Breast epithelium (tissue), 4 donors: ENCODE data around the gene TOR4A. TPM values are rescaled to one million over a fixed set of nuclear protein-coding genes. Genes with fewer than 3 reads are reported as not detected.

ENCODE experiments used
- DNase-seq, 2 donors: peaks; one replicate each; pipeline ENCODE4 v3.0.0-alpha.2; 2019; ENCODE audit warnings: low spot score in 2 of 2
- H3K27ac ChIP-seq, 2 donors: fragments of 200-600 bp; sonication (generic) in 1 of 2; one replicate each; pipeline ENCODE4 v1.5.1; 2016 to 2019; ENCODE audit warnings: mild to moderate bottlenecking in 1 of 2
- H3K27me3 ChIP-seq, 2 donors: fragments of 200-600 bp; sonication (generic) in 1 of 2; one replicate each; pipeline versions ENCODE4 v1.5.1 to v1.6.0; 2017 to 2019; ENCODE audit warnings: control low read depth in 1 of 2, mild to moderate bottlenecking in 1 of 2
- H3K36me3 ChIP-seq: fragments of 200-600 bp; one replicate; pipeline ENCODE4 v1.5.1; 2019
- H3K4me1 ChIP-seq, 2 donors: fragments of 200-600 bp; sonication (generic); one replicate each; pipeline ENCODE4 v1.5.1; 2016 to 2019; ENCODE audit warnings: control low read depth in 1 of 2
- H3K4me3 ChIP-seq, 3 donors: fragments of 200-600 bp; sonication (generic); 1 replicate in 2 of 3; 2 replicates in 1 of 3; pipeline ENCODE4 v1.5.1; 2016 to 2019; ENCODE audit warnings: mild to moderate bottlenecking in 3 of 3, moderate library complexity in 2 of 3
- H3K9me3 ChIP-seq, 2 donors: fragments of 200-600 bp; sonication (generic) in 1 of 2; one replicate each; pipeline ENCODE4 v1.5.1; 2016 to 2019; ENCODE audit warnings: control low read depth in 1 of 2
- CTCF ChIP-seq, 3 donors: fragments of 450-650 bp; IDR thresholded peaks; one replicate each; pipeline ENCODE4 v1.5.1; 2016 to 2017; ENCODE audit warnings: antibody characterized with exemption in 3 of 3, mild to moderate bottlenecking in 3 of 3, moderate library complexity in 3 of 3
- POLR2A ChIP-seq: fragments of 450-650 bp; IDR thresholded peaks from one replicate; pipeline ENCODE4 v1.6.1; 2016; ENCODE audit warnings: antibody characterized with exemption, mild to moderate bottlenecking, moderate library complexity
- POLR2AphosphoS5 ChIP-seq, 3 donors: sonication (generic); formaldehyde crosslinking; IDR thresholded peaks; one replicate each; pipeline ENCODE4 v1.6.1; 2017; ENCODE audit warnings: antibody characterized with exemption in 3 of 3
- intact Hi-C: fragments of 100-400 bp; cut with DNase I; formaldehyde crosslinking; loops from one replicate; pipeline ENCODE4 v1.15.1; 2023; ENCODE audit warnings: low total_unique reads
- total RNA-seq, 3 donors: library from RNA; depleted of rRNA; stranded (reverse); fragments of >200 nt; gene quantifications; one replicate each; pipeline ENCODE4 v1.1.0, GENCODE V29; 2016

Gene TOR4A
- total RNA-seq, 3 donors from 2014 or later, result 2.9 to 5.4 (median 3.7) TPM

DNA sequence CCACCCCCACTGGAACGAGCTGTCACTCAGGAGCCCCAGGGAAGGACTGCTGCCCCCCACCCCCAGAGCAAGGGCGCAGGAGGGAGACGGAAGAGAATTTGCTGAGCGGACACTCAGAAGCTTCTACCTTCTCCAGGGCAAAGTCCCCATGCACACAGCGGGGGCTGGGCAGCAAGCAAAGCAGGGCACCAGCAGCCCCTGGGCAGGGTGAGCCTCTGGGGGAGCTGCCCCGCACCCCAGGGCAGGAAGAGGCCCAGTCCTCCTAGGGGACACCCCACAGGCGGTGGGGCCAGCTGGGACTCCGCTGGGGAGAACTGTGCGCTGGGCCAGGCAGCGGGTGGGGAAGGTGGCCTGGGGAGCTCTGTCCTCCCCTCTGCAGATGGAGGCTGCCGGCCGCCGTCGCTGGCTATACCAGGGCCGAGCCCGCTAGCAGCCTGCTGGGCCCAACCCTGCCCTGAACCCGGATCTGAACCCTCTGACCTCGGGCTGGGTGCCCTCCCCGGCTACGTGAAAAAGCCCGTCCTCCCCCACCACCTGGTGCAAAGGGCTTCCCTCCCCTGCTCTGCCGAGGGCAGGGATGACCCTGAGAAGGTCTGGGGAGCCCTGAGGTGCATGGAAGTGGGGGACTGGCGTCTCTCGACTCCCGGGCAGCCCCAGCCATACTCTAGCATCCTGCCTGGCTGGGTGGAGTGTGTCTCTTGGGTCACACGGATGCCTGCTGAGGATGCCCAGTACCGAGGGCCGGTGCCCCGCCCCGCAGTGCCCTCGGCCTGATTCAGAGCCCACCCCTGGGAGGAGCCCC is 47.4 kb upstream of the TOR4A start:
- no peak overlapping the region for H3K27ac ChIP-seq
- TF ChIP-seq POLR2AphosphoS5 (IDR thresholded peaks at IDR 0.05) (no peak), CTCF (IDR thresholded peaks at IDR 0.05) (no peak), POLR2A (no peak)
- H3K27me3 ChIP-seq, result peaks cover 24 to 71% of the 10 kb centered on the region in 2 donors
- no peaks in the 10 kb centered on the region for H3K9me3 ChIP-seq
- peaks cover 0 to 7% of the 10 kb centered on the region in 2 donors for H3K4me1 ChIP-seq
- H3K4me3 ChIP-seq, result no peak overlapping the region
- DNase-seq, result no peak
- no peaks in the 10 kb centered on the region for H3K36me3 ChIP-seq
- intact Hi-C loops, result loop anchor here (5.0 to 10.0 kb wide), 2 partner anchors 98 to 115 kb away; partner anchors contain the start of gene DPP7

DNA sequence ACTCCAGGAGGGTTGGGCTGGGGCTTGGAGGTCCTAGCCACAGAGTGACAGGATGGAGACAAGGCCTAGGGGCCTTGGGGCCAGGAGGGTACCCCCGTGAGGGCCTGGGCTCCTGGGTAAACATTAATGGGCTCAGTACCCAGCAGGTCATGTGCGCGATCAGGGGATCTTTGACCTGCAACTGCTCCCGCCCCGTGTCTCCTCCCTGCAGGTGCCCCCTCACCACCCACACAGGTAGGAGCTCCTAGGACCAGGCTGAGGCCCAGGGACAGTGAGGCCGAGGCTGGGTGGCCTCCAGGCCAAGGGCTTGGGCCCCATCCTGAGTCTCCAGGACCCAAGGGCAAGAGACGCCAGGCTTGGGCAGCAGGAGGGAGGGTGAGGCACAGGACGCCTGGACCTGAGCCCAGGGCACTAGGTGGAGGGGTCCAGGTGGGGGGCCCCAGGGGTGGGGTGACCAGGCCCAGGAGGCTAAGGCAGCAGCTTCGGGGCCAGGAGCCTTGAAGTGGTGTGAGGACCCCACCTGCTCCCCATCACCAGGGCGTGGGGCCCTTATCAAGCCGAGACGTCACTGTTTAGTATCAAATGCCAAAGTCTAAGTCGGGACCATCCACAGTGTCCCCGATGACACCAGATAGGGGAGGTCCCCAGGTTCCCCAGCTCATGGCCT is 46.7 kb upstream of the TOR4A start, which contains the start of gene SLC34A3:
SLC34A3 (plus strand) TSS at position 197 of the 667 bp plus-strand sequence. CDS start 802 bp downstream, outside the sequence.
- TF ChIP-seq CTCF (IDR thresholded peaks at IDR 0.05) (no peak), POLR2A (no peak), POLR2AphosphoS5 (IDR thresholded peaks at IDR 0.05) (no peak)
- no peaks in the 10 kb centered on the region for H3K9me3 ChIP-seq
- H3K36me3 ChIP-seq, result no peaks in the 10 kb centered on the region
- H3K4me3 ChIP-seq, result no peak within 1 kb of the TSS
- H3K4me1 ChIP-seq, result peaks cover 0 to 7% of the 10 kb centered on the region in 2 donors
- no peak for DNase-seq
- intact Hi-C loops, result loop anchor here (10.0 kb wide), 1 partner anchor 116 kb away; the partner anchor contains the start of gene DPP7
- H3K27ac ChIP-seq, result no peak within 1 kb of the TSS
- peaks cover 27 to 79% of the 10 kb centered on the region in 2 donors for H3K27me3 ChIP-seq

- H3K36me3 ChIP-seq, result no peaks in the 10 kb centered on the region
- no peak overlapping the region for H3K27ac ChIP-seq
- peaks cover 27 to 80% of the 10 kb centered on the region in 2 donors for H3K27me3 ChIP-seq
- intact Hi-C loops, result loop anchor here (10.0 kb wide), 1 partner anchor 117 kb away; the partner anchor contains the start of gene DPP7
- TF ChIP-seq POLR2AphosphoS5 (IDR thresholded peaks at IDR 0.05), result no peak
- H3K9me3 ChIP-seq, result no peaks in the 10 kb centered on the region
- no peak overlapping the region for H3K4me3 ChIP-seq
- H3K4me1 ChIP-seq, result peaks cover 0 to 10% of the 10 kb centered on the region in 2 donors
- DNase-seq, result no peak
Observed at GRCh38 chr9:137231372-137232039, 46.0 kb upstream of the TOR4A start.

DNA sequence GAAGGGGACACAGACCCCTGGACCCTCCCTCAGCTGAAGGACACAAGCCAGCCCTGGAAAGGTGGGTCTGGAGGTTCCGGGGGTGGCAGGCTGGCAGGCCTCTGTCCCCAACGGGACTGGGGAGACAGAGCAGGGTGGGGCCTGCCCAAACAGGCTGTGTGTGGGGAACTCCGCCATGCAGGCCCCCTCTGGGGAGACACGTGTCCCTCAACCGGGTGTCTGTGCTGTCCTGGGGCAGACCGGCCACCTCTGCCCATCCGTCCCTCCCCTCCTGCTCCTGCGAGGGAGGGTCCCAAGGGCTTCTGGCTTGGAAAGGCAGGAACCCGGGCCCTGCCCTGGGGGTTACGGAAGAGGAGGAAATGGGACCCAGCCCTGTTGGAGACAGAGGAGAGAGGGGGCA is 45.4 kb upstream of the TOR4A start:
- peaks cover 27 to 80% of the 10 kb centered on the region in 2 donors for H3K27me3 ChIP-seq
- no peaks in the 10 kb centered on the region for H3K36me3 ChIP-seq
- peaks cover 0 to 13% of the 10 kb centered on the region in 2 donors for H3K4me1 ChIP-seq
- no peaks in the 10 kb centered on the region for H3K9me3 ChIP-seq
- TF ChIP-seq POLR2A (no peak), CTCF (IDR thresholded peaks at IDR 0.05) (no peak), POLR2AphosphoS5 (IDR thresholded peaks at IDR 0.05) (no peak)
- no peak overlapping the region for H3K27ac ChIP-seq
- no peak for DNase-seq
- no peak overlapping the region for H3K4me3 ChIP-seq
- intact Hi-C loops, result loop anchor here (10.0 kb wide), 1 partner anchor 117 kb away; the partner anchor contains the start of gene DPP7

- H3K4me3 ChIP-seq, result no peak overlapping the region
- no peaks in the 10 kb centered on the region for H3K36me3 ChIP-seq
- H3K4me1 ChIP-seq, result peaks cover 0 to 14% of the 10 kb centered on the region in 2 donors
- no peak for DNase-seq
- no peak for TF ChIP-seq CTCF (IDR thresholded peaks at IDR 0.05)
- no peak for TF ChIP-seq POLR2A
- no peak for TF ChIP-seq POLR2AphosphoS5 (IDR thresholded peaks at IDR 0.05)
- peaks cover 27 to 80% of the 10 kb centered on the region in 2 donors for H3K27me3 ChIP-seq
- no peaks in the 10 kb centered on the region for H3K9me3 ChIP-seq
- intact Hi-C loops, result loop anchor here (10.0 kb wide), 1 partner anchor 118 kb away; the partner anchor contains the start of gene DPP7
- H3K27ac ChIP-seq, result no peak overlapping the region
Observed at GRCh38 chr9:137232510-137232909, 45.0 kb upstream of the TOR4A start.
